K562 (cell line): ENCODE results near the gene ADAP2.

Experiments used
- EZH2 ChIP-seq: IDR thresholded peaks from 2 replicates; pipeline ENCODE4 v1.6.1; 2012; ENCODE audit warnings: low read depth, mild to moderate bottlenecking, inconsistent platforms, low read length, borderline replicate concordance
- KLF13 ChIP-seq: fragments of 450-650 bp; IDR thresholded peaks from 2 replicates; pipeline ENCODE4 v1.6.1; 2016; ENCODE audit warnings: missing genetic modification characterization, low read depth, mild to moderate bottlenecking, missing compliant biosample characterization, moderate library complexity, borderline replicate concordance
- PML ChIP-seq: IDR thresholded peaks from 2 replicates; pipeline ENCODE4 v1.6.1; 2012; ENCODE audit warnings: low read length, inconsistent platforms

DNA sequence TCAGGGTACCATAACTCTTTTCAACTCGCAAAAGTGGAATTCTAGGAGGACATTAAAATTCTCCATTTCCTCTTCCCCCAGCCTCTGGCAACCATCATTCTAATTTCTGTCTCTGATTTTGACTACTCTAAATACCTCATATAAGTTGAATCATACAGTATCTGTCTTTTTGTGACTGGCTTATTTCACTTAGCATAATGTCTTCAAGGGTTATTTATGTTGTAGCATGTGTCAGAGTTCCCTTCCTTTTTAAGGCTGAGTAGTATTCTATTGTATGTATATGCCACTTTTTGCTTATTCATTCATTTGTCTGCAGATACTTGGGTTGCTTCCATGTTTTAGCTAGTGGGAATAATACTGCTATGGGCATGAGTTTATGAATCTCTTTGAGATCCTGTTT is 61.1 kb downstream of the ADAP2 start:
- TF ChIP-seq EZH2 = no peak
- no peak for TF ChIP-seq KLF13
- TF ChIP-seq PML = no peak
